CD4-positive, alpha-beta T cell treated with Interleukin-15 for 4 hours (primary cell): ENCODE measurements around the gene PPP1R3D.

Experiments
- DNase-seq: peaks from one replicate; pipeline ENCODE4 v3.0.0-alpha.2; 2020; ENCODE audit warnings: low spot score

The PPP1R3D gene

GRCh38 chr20:59948828-59949720, 9.0 kb upstream of the PPP1R3D start:
- peak; percentile 60 for DNase-seq

- DNase-seq: no peak
Measured at GRCh38 chr20:59948212-59948611, 8.1 kb upstream of the PPP1R3D start.

GRCh38 chr20:59947376-59947775, 7.3 kb upstream of the PPP1R3D start:
- no peak for DNase-seq

GRCh38 chr20:59945731-59946130, 5.6 kb upstream of the PPP1R3D start:
- DNase-seq: no peak

DNA sequence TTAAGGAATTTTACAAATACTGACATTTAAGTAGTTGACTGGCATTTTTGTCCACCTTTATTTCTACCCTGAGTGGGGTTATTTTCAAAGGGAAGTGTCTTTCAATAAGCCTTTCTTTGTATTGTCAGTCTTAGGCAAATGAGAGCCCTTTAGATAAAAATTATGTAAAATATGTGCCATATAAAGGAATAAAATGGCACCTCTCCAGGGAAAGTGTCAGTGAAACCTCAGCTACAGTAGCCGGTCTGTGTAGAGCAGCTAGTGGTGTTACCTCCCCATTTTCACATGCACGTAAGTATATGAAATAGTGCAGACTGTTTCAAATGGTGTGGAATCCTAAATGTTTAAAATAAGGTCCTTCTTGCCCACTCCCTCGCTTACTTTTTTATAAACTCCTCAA, 5.1 kb upstream of the PPP1R3D start:
- DNase-seq: no peak

- DNase-seq: no peak
Measured at GRCh38 chr20:59944726-59945125, 4.6 kb upstream of the PPP1R3D start.

DNA sequence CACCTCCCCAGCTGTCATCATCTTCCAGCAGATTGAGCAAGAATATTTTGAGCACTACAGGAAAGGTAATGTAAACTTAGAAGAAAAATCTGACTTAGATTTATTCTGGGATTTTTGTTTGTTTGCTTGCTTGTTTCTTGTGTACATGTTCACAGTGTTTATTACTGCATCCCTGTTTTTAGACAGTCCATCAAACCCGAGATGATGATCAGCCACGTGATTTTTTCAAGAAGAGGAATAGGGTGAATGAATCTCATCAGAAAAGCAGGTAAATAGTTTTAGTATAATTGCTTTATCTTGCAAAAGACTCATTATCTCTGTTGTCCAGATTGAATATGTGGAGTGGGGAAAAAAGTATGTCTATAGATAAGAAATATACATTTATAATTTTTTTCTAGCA, 2.1 kb upstream of the PPP1R3D start:
- DNase-seq: no peak

DNA sequence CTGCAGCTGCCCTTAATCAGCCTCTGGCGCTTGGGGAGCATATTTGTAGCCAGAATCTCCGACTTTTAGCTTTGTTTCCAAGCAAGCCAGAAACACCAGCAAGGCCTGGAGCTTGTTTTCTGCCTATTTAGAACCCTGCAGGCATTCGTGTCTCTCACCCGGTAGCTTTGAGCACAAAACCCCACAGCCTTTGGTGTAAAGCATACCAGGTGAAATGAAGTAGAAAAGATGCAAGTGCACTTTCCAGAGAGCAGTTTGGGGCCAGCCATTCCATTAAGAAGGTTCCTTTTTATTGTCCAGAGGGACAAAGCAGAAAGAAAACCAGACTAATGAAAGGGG, 820 bp upstream of the PPP1R3D start:
- no peak for DNase-seq

DNA sequence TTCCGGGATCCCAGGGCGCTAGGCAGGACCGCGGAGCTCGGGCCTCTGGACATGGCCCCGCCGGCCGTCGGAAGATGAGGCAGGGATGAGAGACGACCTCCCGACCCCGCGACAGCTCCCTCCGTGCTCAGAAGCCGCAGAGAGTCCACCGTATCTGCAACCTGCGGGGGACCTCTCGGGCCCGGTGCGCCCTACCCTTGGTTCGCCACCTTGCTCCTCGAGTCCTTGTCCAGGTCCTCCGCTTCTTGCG, 301 bp downstream of the PPP1R3D start:
- no peak for DNase-seq

DNA sequence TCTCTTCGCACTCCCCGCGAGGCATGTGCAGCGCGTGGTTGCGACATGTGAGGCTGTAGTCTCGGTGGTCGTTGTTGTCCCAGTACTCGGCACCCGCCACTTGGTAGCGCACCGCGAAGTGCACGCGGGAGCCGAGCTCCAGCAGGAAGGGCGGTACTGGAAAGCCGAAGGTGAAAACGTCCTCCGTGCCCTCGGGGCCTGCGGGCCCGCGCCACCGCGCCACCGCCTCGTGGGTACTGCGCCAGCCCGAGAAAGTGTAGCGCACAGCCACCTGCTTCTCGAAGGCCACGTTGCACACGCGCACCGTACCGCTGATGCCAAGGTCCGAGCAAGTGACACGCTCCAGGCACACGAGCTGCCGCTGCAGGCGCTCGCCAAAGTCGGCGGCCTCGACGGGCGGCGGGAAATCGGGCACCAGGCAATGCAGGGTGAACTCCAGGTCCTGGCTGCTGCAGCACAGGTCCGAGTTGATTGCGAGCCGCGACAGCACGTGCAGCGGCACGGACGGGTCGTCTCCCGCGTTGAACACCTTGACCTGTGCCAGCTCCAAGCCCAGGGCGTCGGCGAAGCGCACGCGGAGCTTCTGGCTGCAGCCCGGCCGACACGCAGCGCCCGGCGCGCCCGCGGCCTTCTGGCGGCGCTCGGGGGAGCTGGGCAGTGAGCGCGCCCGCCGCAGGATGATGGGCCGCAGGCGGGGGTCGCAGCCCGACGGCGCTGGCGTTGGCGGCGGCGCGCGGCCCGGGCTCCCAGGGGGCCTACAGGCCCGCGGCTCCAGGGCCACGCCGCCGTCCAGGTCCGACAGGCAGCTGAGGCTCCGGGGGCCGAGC, 840 bp downstream of the PPP1R3D start:
- no peak for DNase-seq

GRCh38 chr20:59938696-59939051, 1.4 kb downstream of the PPP1R3D start:
- DNase-seq: no peak

GRCh38 chr20:59938221-59938620, 1.9 kb downstream of the PPP1R3D start:
- no peak for DNase-seq

GRCh38 chr20:59937150-59937549, 3.0 kb downstream of the PPP1R3D start:
- no peak for DNase-seq

GRCh38 chr20:59936409-59936808, 3.7 kb downstream of the PPP1R3D start:
- no peak for DNase-seq

GRCh38 chr20:59935457-59936185, 4.5 kb downstream of the PPP1R3D start:
- no peak for DNase-seq

- DNase-seq: peak; percentile 76
Measured at GRCh38 chr20:59933849-59934585, 6.1 kb downstream of the PPP1R3D start.

DNA sequence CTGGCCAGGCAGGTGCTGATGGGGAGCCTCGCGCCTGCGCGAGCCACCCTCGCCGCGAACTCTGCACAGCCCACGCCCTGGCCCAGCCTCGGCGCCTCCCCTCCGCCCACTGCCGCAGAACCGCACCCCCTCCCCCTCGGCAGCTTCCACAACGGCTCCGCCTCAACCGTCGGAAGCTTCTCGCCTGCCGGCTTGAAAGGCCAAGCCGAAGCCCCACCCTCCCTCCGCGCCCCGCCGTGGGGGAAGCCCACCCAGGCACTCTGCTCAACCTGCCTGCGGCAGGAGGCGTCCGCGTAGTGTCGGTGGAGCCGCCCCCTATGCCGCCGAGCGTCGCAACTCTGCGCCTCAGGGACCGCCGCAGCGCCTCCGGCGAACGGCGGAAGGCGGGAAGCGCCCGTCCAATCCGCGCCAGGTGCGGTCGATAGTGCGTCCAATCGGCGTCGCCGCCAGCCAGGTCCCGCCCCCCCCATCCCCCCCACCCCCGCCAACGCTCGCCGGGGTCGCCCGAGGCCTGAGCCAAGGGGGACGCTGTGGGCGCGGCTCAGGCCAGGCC, 6.7 kb downstream of the PPP1R3D start, which contains the start of gene SYCP2:
TSS of gene SYCP2 (minus strand) at position 342 of the 553 bp plus-strand sequence. CDS start 11,224 bp downstream, outside the sequence.
- DNase-seq: peak; percentile 59

DNA sequence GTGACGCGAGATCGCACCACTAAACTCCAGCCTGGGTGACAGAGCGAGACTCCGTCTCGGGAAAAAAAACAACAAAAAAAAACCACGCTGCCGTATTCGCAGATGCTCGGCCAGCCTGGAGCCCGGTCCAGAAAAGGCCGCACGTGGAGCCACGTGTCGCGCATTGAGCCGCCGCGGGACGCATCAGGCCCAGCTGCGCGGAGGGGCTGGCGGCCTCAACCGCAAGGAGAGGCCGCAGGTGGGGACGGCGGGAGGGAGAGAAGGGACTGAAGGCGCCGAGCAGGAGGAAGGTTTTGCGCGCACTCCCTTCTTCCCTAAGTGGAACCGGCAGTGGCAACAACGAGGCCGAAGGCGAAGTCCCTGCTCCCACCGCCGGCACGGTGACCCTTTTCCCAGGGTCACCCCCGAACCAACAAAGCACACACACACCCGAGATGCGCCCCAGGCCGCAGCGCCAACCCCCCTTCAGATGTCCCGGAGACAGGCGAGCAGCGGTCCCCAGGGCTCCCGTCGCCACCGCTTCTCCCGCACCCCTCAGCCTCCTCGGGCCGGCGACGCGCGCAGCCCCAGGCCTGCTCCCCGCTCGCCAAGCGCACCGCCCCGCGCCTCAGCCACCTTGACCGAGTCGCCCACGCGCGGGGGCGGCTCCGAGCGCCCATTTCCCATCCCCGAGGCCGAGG, 7.3 kb downstream of the PPP1R3D start:
- no peak for DNase-seq

DNA sequence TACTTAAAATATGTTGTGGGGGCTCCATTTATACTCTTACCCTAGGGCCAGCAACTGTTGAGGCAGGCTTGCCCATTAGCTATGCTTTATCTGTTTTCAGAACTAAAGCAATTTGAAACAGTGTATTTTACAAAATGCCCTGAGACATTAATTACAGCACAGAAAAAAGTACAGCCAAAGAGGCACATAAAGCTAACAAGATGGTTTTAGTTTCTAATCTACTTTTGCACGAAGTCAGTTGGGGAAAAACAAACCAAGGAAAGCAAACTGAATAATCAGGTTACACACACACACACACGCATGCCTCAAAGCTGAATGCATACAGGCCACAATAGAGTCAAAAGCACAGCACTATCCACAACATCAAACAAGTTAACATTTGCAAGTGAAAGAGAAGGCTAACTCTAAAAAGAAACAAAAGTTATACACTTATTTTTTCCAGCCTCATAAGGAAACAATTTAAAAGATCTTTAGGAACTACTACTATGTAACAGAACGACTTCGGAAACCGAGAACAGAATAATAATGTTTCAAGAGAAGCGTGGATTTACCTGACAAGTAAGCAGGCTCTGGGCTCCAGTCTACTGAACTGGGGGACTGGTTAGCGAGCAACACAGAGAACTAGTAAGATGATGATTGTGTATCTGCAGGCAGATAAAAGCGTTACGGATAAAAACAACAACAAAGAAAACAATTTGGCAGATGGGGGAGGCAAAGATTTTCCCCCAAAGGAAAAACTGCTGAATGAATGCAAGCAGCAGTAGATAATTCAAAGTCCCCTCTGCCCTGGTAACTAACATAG, 8.4 kb downstream of the PPP1R3D start:
- DNase-seq: no peak

- DNase-seq: no peak
Measured at GRCh38 chr20:59925899-59926298, 14.2 kb downstream of the PPP1R3D start.
